Ascending aorta (tissue), 2 donors: ENCODE results near the gene CYTH4. TPM values are rescaled to one million over a fixed set of nuclear protein-coding genes. Genes with fewer than 3 reads are reported as not detected.

Experiments
- DNase-seq, 2 donors: peaks; one replicate each; pipeline ENCODE4 v3.0.0-alpha.2; 2019; ENCODE audit warnings: low spot score in 2 of 2
- H3K27ac ChIP-seq, 2 donors: fragments of 200-600 bp; sonication (generic); one replicate each; pipeline ENCODE4 v1.5.1; 2016 to 2017; ENCODE audit warnings: mild to moderate bottlenecking in 1 of 2
- H3K27me3 ChIP-seq: fragments of 200-600 bp; sonication (generic); one replicate; pipeline ENCODE4 v1.5.1; 2017
- H3K36me3 ChIP-seq, 2 donors: fragments of 200-600 bp; sonication (generic); one replicate each; pipeline ENCODE4 v1.5.1; 2016
- H3K4me1 ChIP-seq, 2 donors: fragments of 200-600 bp; sonication (generic); one replicate each; pipeline ENCODE4 v1.5.1; 2016 to 2017; ENCODE audit warnings: mild to moderate bottlenecking in 1 of 2
- H3K4me3 ChIP-seq, 2 donors: fragments of 200-600 bp; sonication (generic); one replicate each; pipeline ENCODE4 v1.5.1; 2016 to 2017; ENCODE audit warnings: mild to moderate bottlenecking in 1 of 2
- H3K9me3 ChIP-seq, 2 donors: fragments of 200-600 bp; sonication (generic); one replicate each; pipeline ENCODE4 v1.5.1; 2016
- CTCF ChIP-seq, 3 experiments: fragments of 200-600 bp in 2 of 3; fragments of 450-650 bp in 1 of 3; sonication (generic) in 2 of 3; IDR thresholded peaks; one replicate each; pipeline ENCODE4 v1.5.1; 2016 to 2019; ENCODE audit warnings: antibody characterized with exemption in 3 of 3, mild to moderate bottlenecking in 1 of 3, moderate library complexity in 1 of 3
- intact Hi-C: fragments of 100-400 bp; cut with DNase I; formaldehyde crosslinking; loops from one replicate; pipeline ENCODE4 v1.15.1; 2023
- total RNA-seq: library from RNA; depleted of rRNA; stranded (reverse); fragments of >200 nt; gene quantifications from one replicate; pipeline ENCODE4 v1.1.0, GENCODE V29; 2016

CYTH4 gene
- total RNA-seq, 1 donor from 2014 or later: 130 TPM

GRCh38 chr22:37288521-37288920 is 6.2 kb downstream of the CYTH4 start:
- intact Hi-C loops: no loop called here

GRCh38 chr22:37289156-37289735 is 6.9 kb downstream of the CYTH4 start:
- intact Hi-C loops: no loop called here

More at GRCh38 chr22:37288521-37288920, 6.2 kb downstream of the CYTH4 start:
- no peaks in the 10 kb centered on the region for H3K36me3 ChIP-seq
- H3K27ac ChIP-seq: no peak overlapping the region
- no peaks in the 10 kb centered on the region for H3K9me3 ChIP-seq
- no peak for TF ChIP-seq CTCF (IDR thresholded peaks at IDR 0.05)
- no peak for DNase-seq
- H3K4me1 ChIP-seq: no peaks in the 10 kb centered on the region
- H3K27me3 ChIP-seq: peaks cover 6% of the 10 kb centered on the region
- no peak overlapping the region for H3K4me3 ChIP-seq

GRCh38 chr22:37290737-37291136 is 8.4 kb downstream of the CYTH4 start:
- H3K27me3 ChIP-seq: no peaks in the 10 kb centered on the region
- no peak overlapping the region for H3K4me3 ChIP-seq
- H3K9me3 ChIP-seq: no peaks in the 10 kb centered on the region
- intact Hi-C loops: no loop called here
- H3K4me1 ChIP-seq: no peaks in the 10 kb centered on the region
- no peak overlapping the region for H3K27ac ChIP-seq
- no peak for TF ChIP-seq CTCF (IDR thresholded peaks at IDR 0.05)
- DNase-seq: no peak
- H3K36me3 ChIP-seq: no peaks in the 10 kb centered on the region

More at GRCh38 chr22:37289156-37289735, 6.9 kb downstream of the CYTH4 start:
- DNase-seq: no peak
- H3K9me3 ChIP-seq: no peaks in the 10 kb centered on the region
- H3K36me3 ChIP-seq: no peaks in the 10 kb centered on the region
- no peak overlapping the region for H3K4me3 ChIP-seq
- H3K4me1 ChIP-seq: no peaks in the 10 kb centered on the region
- H3K27ac ChIP-seq: no peak overlapping the region
- no peaks in the 10 kb centered on the region for H3K27me3 ChIP-seq
- TF ChIP-seq CTCF (IDR thresholded peaks at IDR 0.05): no peak

- no peak for TF ChIP-seq CTCF (IDR thresholded peaks at IDR 0.05)
- no peak overlapping the region for H3K27ac ChIP-seq
- no peaks in the 10 kb centered on the region for H3K4me1 ChIP-seq
- no peaks in the 10 kb centered on the region for H3K36me3 ChIP-seq
- no peaks in the 10 kb centered on the region for H3K27me3 ChIP-seq
- H3K4me3 ChIP-seq: no peak overlapping the region
- intact Hi-C loops: no loop called here
- H3K9me3 ChIP-seq: no peaks in the 10 kb centered on the region
- no peak for DNase-seq
Observed at GRCh38 chr22:37291559-37292298, 9.4 kb downstream of the CYTH4 start.

GRCh38 chr22:37292641-37293040 is 10.3 kb downstream of the CYTH4 start:
- Histone ChIP-seq H3K27ac (no peak overlapping the region), H3K4me1 (no peaks in the 10 kb centered on the region), H3K9me3 (no peaks in the 10 kb centered on the region), H3K4me3 (no peak overlapping the region), H3K36me3 (no peaks in the 10 kb centered on the region), H3K27me3 (no peaks in the 10 kb centered on the region)
- TF ChIP-seq CTCF (IDR thresholded peaks at IDR 0.05): no peak
- intact Hi-C loops: no loop called here
- DNase-seq: no peak
